HPDE6-E6E7 (cell line): ENCODE data around the gene TMEM183A.
"Not testable (repeated sequence)": the region's sequence is repeated elsewhere in the genome, so short reads cannot be mapped to it uniquely, and the experiment has no call there.

Source experiments
- DNase-seq: peaks from one replicate; pipeline ENCODE4 v3.0.0; 2011; ENCODE audit warnings: missing footprints; ENCODE audit errors: extremely low spot score

Gene TMEM183A

DNA sequence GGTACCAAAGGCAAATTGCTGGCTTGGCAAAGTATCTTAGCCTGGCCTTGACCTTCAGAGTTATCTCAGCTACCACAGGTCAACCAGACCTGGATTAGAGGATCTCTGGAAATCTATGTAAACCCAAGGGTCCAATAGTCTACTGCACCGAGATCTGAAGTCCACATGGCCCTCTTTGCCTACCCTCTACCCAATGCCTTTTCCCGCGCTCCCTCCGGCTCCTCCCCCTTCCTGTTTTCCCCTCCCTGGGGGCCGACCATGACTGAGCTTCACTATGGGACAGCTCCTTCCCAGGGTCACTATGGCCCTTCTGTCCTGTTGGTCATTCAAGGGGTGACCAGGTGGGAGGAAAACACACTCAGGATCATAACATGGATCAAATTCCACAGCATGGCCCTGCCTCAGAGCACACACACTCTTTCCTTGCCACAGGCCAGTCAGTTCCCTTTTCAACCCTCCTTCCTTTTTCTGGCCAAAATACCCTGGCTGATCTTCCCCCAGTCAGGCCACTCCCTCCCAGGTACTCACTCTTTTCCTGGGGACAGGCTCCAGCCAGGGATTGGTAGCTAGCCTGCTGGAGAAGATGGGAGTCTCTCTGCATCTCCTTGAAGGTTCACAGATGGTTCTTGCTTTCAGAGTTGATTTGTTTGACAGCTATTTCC, 19.1 kb upstream of the TMEM183A start:
- DNase-seq, result no peak

GRCh38 chr1:202989879-202990278, 17.3 kb upstream of the TMEM183A start:
- DNase-seq, result no peak

- DNase-seq, result no peak
Observed at GRCh38 chr1:202991112-202991511, 16.1 kb upstream of the TMEM183A start.

GRCh38 chr1:202994756-202995155, 12.4 kb upstream of the TMEM183A start:
- no peak for DNase-seq

- peak; percentile 9 for DNase-seq
Observed at GRCh38 chr1:202998836-202999750, 8.1 kb upstream of the TMEM183A start.

GRCh38 chr1:203000217-203000944, 6.8 kb upstream of the TMEM183A start:
- DNase-seq, result no peak

DNA sequence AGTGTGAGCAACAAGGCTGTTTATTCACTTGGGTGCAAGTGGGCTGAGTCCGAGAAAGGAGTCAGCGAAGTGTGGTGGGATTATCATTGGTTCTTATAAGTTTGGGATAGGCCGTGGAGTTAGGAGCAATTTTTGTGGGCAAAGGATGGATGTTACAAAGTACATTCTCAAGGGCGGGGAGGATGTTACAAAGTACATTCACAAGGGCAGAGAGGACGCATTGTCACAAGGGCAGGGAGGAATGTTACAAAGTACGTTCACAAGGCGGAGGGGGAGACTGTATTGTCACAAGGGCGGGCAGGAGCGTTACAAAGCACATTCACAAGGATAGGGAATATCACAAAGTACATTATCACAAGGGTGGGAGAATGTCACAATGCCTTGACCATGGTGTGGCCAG, 5.2 kb upstream of the TMEM183A start:
- DNase-seq, result no peak

- DNase-seq, result no peak
Observed at GRCh38 chr1:203002951-203003350, 4.2 kb upstream of the TMEM183A start.

GRCh38 chr1:203005395-203006142, 1.6 kb upstream of the TMEM183A start:
- not testable (repeated sequence) for DNase-seq

GRCh38 chr1:203009185-203009584, 2.0 kb downstream of the TMEM183A start:
- no peak for DNase-seq

DNA sequence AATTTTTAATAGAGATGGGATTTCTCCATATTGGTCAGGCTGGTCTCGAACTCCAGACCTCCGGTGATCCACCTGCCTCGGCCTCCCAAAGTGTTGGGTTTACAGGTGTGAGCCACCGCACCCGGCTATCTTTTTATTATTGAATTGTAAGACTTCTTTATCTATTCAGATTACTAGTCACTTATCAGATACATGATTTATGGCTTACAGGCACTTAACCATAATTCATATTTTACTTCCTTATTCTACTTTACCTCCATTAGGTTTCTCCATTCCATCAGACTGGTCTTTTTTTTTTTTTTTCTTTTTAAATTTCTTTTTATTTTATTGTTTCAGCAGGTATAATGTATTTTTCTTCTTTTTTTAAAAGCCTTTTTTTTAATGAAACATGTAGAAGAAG, 4.4 kb downstream of the TMEM183A start:
- no peak for DNase-seq

DNA sequence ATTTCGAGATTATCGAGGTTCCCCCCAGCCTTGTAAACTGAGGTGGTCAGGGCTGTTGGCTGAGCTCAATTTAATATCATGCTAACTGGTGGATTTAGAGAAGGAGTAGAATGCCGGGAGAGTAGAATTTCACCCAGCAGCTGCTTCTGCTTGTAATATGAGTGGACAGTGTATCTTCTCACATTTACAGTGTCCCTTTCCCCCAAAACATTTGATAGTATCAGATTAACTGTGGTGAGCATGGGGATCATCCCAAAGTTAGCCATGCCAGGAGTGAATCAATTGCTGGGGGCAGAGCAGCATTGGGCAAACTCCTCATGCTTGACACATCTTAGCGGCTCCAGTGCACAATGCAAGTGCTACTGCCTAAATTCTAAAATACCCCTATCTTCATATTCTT, 9.9 kb downstream of the TMEM183A start:
- DNase-seq, result no peak

DNA sequence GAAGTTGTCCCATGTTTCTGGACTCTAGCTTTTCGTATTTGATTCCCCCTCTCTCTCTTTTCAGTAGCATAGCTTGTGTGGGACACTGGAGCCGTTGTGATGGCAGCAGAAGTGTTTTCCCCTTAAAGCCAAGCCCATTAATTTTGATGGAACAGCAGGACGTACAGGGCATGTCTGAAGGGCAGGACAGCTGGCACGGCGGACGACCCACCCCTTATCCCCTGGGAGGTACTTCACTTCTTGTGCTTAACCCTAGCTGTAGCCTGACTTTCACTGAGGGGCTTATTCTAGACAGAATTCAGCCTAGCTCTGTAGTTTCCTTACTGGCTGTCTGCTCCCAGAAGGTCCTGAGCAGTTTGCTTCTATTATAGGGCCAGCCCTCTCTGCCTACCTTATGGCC, 10.5 kb downstream of the TMEM183A start:
- DNase-seq, result no peak

- not testable (repeated sequence) for DNase-seq
Observed at GRCh38 chr1:203022855-203023254, 15.7 kb downstream of the TMEM183A start.

GRCh38 chr1:203025686-203026030, 18.5 kb downstream of the TMEM183A start:
- DNase-seq, result no peak

DNA sequence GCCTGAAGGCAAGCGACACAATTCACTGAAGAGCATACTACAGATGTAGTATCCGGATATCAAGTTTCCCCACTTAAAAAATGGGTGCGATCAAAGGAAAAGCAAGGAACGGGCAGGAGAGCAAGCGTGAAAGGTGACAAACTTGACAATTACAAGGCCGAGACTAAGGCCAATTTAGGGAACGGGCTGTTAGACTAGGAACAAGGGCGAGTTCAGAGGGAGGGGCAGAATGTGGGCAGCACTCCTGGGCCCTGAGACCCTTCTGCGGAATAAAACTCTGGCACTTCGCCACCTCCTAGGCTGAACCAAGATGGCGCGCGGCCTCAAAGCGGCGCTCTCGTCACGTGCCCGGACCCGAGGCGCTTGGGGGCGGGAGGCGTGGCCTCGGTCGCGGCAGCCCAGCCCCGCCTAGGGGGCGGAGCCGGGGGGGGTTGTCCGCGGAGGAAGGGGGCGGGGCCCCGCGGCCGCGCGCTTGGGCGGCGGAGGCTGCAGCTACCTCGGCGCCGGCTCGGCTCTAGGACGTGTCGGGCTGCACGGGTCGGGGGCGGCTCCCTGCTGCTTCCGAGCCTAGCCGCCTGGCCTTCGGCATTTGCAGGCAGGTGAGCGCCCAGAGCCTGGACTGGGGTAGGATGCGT, 19.0 kb downstream of the TMEM183A start, which contains the start of gene PPFIA4:
TSS of gene PPFIA4 (plus strand) at position 461 of the 635 bp plus-strand sequence. CDS start 12,518 bp downstream, outside the sequence.
- peak; percentile 84 for DNase-seq

- DNase-seq, result no peak
Observed at GRCh38 chr1:203026666-203027663, 19.8 kb downstream of the TMEM183A start.

DNA sequence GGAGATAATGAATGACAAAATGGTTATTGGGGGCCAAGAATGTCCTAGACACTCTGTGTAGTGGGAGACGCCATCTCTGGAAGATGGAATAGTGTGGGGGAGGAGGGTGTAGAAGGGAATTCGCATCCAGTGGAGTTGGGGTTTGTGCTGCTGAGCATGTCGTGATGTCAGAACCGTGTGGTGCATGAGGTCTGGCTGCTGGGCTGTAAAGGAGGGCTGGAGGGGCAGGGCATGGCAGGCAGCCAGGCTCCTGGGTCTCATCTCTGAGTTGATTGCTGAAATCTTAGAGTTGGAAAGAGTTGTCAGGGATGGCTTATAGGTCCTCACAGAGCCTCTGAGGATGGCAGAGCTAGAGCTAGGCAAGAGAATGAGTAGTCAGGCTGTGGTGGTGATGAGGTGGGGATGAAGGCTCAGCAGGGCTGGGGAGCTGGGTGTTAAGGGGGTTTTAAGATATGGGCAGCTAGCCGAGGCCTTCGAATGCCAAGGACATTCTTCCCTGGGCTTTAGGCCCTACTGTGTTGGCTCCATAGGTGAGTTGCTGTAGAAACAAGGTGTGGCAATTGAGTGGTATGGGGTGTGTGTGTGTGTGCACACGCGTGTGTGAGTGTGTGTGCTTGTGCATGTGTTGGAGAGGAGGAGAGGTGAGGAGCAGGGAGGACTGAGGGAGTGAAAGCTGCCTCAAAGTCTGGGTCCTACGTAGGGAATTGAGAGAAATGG, 21.1 kb downstream of the TMEM183A start:
- DNase-seq, result no peak
